NAMALWA (cell line): ENCODE results near the gene CDC26.
"Not testable (repeated sequence)": the region's sequence is repeated elsewhere in the genome, so short reads cannot be mapped to it uniquely, and the experiment has no call there.

Source experiments
- DNase-seq: peaks from one replicate; pipeline ENCODE4 v3.0.0-alpha.2; 2015; ENCODE audit warnings: low spot score

Gene CDC26

DNA sequence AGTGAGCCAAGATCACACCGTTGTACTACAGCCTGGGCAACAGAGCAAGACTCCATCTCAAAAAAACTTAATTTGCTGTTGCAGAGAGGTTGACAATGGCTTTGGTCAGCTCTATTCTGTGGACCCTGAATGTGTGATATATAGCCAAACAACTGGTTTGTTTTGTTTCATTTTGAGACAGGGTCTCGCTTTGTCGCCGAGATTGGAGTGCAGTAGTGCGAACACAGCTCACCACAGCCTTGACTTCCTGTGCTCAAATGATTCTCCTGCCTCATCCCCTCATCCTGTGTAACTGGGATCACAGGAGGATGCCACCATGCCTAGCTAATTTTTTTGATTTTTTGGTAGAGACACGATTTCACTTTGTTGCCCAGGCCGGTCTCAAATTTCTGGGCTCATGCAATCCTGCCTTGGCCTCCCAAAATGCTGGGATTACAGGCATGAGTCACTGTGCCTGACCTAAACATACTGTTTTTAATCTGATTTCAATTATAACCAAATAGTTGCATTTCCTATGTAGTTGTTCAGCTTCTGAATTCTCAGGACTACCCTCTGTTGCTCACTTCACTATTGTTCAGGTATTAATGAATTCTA is 18.0 kb upstream of the CDC26 start:
- DNase-seq: no peak

DNA sequence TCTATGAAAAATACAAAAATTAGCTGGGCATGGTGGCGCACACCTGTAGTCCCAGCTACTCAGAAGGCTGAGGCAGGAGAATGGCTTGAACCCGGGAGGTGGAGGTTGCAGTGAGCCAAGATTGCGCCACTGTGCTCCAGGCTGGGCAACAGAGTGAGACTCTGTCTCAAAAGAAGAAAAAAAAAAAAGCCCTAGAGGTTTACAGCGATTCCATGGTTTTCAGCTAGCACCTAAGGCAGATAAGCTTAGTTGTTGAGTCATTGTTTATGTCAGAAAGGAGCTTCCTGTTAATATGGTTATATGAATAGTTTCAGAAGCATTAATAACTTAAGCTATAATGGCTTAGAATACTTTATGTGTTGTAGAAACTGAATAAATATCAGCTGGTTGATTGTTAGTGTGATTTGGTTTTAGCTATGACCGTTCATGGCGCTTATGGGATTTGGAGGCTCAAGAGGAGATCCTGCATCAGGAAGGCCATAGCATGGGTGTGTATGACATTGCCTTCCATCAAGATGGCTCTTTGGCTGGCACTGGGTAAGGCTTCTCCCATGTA is 14.8 kb upstream of the CDC26 start:
- DNase-seq: no peak

DNA sequence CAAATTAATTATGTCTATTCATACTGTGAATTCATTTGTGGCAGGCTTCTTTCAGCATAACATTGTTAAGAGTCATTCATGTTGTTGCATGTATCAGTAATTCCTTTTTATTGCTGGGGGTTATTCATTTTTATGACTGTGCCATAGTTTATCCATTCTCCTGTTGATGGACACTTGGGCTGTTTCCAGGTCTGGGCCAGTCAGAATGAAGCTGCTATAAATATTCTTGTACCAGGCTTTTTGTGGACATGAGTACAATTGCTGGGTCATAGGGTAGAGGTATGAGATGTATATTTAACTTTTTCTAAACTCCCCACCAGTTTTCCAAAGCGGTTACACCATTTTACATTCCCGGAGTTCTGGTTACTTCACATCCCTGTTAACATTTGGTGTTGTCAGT is 13.7 kb upstream of the CDC26 start:
- no peak for DNase-seq

DNA sequence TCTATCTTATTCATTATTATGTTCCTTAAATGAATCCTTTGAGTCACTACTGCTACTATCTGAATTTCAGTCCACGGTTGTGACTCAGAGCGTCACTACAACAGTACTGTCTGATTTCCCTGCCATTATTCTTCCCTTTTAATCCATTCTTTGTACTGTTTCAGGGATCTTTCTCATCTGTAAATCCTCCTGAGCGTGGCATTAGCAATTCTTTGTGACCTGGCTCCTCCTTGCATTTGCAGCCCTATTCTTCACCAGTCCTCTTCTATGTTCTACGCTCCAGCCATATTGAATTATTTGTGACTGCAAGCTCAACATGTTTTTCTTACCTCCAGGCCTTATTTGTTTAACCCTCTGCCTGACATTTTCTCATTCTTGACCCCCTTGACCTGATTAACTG is 6.0 kb upstream of the CDC26 start:
- DNase-seq: no peak

DNA sequence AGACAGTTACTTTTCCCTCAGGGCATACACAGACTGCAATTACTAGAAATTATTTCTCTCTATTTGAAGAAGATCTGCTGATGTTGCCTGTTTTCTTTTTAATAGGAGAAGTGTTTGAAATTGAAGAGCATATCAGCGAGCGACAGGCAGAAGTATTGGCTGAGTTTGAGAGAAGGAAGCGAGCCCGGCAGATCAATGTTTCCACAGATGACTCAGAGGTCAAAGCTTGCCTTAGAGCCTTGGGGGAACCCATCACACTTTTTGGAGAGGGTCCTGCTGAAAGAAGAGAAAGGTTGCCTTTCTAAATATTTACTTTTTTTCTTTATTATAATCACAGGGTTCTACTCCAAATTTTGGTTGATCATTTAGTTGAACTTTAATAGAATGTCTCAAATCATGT is 3.5 kb upstream of the CDC26 start:
- DNase-seq: no peak

DNA sequence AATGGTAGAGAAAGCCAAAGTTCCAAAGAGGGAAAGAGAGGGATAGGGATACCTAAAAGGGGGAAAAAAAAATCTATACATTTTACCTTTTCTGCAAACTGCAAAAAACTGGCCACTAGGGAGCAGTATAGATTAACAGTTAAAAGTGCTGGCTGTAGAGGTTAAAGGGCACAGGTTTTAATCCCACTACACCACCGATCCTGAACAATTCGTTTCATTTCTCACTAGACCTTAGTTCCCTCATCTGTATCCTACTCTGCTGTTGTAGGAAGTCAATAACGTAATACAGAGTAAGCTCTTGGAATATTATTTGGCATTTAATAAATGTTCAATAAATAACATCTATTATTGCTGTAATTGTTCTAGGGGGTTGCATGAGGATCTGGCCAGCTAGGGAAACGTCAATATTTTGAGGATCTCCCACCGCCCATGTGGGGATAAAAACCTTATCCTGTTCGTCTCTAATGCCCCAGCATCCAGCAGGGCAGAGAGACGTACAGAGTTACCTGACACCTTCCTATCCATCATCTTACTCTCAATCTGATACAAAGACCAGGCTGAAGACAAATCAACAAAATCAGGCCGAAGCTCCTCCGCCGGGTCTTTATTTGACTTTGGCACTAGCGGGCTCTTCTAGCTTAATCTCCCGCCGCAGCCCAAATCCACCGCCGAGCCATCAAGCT is 757 bp downstream of the CDC26 start:
- peak; percentile 86 for DNase-seq

DNA sequence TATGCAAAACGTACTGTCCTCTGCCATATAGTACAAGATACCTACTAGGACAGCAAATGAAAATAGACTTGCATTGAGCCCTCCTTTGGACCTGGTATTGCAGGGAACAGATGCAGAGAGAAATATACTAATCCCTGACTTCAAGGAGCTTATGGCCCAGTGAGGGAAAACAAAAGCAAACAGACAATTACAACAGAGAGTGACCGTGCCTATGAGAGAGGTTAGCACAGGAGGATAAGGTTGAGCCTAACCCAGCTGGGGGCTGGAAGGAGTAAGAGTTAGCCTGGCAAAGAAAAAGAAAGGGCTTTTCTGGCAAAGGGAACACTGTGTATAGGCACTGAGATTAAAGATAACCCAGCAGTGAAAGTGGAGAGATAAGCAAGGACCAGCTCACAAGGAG is 5.5 kb downstream of the CDC26 start:
- no peak for DNase-seq

DNA sequence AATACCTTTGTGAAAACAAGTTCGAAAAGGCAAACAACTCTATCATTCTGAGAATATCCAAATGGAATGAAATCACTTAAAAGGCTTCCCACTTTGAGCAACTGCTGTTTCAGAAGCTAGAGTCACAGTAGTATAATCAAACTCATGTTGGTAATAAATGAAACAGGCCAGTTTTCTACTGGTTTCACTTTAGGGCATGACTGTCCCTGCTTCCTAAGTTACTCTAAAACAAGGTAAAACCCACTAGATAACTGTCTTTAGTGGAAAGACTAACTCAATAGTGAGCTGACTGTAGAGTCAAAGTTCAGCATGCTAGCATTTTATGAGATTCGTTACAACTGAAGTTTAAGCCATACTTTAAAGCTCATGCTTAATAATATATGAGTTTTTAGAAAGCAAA is 6.0 kb downstream of the CDC26 start:
- DNase-seq: no peak

DNA sequence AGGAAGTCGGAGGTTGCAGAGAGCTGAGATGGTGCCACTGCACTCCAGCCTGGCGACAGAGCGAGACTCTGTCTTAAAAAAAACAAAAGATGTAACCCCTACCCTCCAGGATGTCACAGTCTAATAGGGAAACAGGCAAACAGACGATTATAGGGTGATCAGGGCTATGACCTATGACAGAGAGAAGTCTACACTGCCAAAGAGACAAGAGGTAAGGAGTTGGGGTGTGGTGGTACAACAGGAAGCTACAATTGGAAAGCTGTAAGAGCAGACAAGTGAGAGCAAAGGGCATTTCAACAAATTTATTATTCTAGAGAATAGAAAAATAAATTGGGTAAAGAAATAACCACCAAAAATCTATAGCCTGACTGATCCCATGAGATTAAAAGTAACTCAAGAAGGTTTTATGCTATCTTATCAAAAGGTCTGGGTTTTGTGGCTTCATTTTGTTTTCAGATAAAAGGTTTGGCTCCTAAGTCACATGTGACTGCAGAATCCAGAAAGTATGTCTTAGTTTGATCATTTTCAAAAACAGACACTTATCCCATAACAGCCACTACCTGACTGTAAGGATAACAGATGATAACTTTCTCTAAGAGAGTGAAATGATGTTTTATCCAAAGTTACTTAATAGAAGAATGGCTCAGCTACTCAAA is 7.3 kb downstream of the CDC26 start:
- DNase-seq: no peak

DNA sequence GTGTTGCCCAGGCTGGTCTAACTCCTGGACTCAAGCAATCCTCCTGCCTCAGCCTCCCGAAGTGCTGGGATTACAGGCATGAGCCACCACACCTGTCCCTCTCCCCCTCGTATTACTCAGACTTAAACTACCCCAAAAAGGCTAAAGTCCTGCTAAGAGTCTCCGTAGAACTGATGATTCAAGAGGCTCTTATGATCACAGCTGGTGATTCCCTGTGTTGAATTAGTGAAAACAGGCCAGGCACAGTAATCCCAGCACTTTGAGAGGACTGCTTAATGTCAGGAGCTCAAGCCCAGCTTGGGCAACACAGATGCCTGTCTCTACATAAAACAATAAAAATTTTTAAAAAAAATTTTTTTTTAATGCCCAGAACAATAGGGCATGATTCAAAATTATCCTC is 9.2 kb downstream of the CDC26 start:
- no peak for DNase-seq

DNA sequence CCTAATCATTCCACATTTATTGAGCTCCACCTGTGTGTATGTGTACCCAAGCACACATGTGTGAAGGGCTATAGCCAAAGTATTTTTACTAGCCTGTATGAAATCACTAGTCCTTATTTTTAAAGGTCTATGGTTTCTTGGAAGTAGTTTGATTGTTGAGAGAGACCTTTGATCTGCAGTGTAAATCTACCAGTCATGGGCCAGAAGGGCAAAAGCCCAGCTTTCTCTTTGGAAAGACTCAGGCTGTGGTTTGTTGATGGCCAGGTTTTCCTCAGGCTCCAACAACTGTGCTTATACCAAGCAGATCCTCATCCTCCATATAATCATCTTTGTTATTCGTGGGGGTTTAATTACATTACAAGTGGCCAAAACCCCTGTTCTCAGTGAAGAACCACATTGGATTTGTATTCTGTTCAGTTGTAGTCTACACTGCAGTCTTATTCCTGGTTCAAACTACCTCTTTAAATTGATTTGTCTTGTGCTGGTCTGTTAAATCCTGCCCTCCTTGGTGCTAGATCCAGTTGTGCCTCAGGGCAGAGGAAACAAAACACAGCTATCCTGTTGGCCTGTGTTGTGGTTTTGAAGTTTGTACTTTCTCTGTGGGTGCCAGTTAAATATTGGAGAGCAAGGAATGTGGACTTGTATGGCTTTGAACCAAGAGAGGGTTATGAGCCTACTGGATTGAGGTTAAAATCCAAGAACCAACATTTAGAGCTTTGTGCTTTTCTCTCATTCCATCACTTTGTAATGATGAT is 13.3 kb downstream of the CDC26 start:
- no peak for DNase-seq

DNA sequence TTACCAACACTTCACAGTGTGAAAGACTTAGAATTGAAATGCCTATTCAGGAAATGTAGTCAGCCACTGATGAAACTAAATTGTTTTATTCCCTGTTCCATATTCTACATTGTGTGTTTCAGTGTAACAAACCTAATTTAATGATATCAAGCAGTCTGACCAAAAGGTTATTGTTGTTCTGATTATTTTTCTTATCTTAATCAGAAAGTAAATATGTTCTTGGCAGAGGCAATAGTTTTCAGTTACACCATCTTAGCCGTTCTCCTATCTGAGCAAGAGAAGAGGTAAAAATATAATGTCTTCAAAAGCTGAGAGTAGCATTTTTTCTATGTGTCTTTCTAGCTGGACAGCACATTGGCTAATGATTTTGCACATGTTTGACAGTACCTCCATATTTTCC is 17.1 kb downstream of the CDC26 start:
- DNase-seq: no peak

DNA sequence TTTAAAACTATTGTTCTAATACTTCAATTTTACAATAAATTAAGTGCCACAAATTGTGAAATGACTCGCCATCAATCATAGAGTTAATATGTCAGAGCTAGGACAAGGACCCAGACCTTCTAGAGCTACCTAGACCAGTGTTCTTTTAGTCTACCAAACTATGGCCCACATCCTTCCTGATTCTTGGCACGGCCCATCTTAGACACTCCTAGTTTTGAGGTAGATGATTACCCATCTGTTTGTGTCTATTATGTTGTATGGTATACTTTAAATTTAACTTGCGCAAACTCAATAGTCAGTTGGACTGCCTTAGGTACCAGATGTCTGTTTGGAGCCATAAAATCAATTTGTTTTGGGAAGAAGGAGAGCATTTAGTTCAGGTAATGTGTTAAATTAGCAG is 17.5 kb downstream of the CDC26 start:
- no peak for DNase-seq

DNA sequence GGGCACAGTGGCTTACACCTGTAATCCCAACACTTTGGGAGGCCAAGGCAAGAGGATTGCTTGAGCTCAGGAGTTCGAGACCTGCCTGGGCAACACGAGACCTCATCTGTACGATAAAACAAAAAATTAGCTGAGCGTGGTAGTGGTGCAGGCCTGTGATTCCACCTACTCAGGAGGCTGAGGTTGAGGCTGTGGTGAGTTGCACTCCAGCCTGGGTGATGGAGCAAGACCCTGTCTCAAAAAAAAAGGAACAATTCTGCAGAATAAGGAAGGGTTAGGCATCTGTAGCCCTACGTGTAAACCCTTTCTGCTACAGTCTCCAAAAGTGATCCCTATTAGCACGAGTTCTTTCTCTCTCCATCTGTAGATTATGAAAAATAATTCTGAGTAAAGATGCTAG is 19.9 kb downstream of the CDC26 start:
- no peak for DNase-seq

DNA sequence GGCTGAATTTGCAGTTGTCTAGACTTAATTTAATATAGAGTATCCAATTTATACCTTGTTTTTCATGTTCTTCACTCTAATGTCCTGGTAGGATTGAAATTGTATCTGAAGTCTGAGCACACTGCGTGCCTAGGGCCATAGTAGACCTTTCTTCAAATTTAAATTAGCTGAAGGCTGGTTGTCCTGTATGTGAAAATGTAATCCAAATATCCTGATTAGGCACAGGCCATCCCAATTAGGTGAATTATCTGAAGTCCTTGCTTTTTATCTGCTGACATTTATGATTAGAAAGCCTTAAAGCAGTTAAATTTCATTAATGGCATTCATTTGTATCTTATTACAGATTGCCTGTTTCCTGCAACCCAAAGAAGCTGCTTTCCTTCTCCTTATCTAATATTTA is 20.4 kb downstream of the CDC26 start:
- no peak for DNase-seq

DNA sequence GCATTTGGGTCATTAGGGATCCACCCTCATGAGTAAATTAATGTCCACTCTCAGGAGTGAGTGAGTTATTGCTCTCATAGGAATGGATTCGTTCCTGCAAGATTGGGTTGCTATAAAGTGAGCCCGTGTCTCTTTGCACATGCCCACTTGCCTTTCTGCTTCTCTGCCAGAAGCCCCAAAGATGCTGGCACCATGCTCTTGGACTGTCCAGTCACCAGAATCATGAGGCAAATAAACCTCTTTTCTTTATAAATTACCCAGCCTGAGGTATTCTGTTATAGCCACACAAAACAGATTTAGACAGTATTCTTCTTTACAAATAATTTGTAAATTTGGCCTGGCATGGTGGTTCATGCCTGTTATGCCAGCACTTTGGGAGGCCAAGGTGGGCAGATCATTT is 24.6 kb downstream of the CDC26 start:
- DNase-seq: no peak

DNA sequence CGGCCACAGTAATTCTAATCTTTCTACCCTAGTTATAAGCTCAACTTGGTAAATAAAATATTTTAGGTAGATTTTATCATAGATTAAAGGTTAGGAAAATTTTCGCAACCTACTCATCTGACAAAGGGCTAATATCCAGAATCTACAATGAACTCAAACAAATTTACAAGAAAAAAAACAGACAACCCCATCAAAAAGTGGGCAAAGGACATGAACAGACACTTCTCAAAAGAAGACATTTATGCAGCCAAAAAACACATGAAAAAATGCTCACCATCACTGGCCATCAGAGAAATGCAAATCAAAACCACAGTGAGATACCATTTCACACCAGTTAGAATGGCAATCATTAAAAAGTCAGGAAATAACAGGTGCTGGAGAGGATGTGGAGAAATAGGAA is 25.7 kb downstream of the CDC26 start:
- DNase-seq: not testable (repeated sequence)

DNA sequence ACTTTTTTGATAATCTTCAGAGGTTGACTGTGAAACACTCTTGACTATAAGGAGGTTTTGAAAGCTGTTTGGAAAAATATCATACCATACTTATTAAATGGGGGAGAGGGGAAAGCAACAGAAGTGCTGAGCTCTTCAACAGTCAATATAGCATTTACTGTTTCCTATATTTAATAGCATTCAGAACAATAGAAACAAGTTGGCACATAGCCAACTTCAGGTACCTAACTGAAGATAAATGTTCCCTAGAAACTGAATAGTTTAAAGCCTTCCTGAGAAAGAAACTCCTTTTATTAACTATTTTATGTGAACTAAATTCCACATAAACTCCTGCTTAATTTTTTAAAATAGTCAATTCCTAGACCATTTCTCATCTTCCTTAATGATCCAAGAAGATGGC is 27.7 kb downstream of the CDC26 start:
- no peak for DNase-seq

DNA sequence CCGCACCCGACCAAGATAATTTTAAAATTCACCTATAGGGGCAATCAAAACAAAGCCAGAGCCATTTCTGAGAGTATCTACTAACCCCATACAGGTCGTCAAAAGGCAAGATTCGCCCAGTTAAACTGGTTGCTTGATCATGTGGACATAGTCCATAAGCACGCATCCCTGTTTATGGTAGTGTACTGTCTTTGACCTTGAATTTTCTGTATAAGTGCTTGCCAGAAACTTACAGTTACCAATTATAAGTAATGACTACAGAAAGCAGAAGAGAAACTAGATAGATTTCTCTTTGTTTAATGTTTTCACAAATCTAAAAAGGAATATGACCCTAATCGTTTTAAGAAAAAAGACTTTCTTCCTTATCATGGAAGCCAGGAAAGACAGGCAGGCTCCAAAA is 28.4 kb downstream of the CDC26 start:
- DNase-seq: no peak

DNA sequence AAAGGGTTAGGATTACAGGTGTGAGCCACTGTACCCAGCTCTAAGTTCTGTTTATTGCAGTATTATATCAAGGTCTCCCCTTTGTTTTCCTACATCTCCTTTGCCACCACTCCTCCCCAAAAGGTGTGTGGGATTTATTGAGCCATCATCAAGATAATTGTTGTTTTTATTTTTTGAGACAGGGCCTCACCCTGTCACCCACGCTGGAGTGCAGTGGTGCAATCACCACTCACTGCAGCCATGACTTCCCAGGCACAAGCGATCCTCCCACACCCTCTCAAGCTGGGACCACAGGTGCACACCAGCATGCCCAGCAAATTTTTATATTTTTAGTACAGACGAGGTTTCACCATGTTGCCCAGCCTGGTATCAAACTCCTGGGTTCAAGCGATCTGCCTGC is 29.5 kb downstream of the CDC26 start:
- no peak for DNase-seq

DNA sequence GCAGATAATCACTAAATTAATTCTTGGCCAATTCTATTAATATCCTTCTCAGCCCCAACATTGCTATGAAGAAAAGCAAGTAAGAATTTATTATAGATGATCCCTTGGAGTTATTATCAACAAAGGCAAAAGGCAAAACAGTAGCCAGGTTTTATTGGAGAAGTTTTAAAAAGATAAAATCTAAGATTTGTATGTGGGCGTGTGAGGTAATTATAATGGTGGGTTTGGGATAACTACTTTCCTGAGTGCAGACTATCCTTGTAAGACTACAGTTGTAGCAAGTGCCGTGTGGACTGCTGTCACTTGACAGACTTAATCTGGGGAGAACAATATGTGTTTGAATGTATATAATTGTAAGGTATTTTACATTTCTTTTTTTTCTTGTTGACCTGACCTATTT is 30.8 kb downstream of the CDC26 start:
- no peak for DNase-seq

DNA sequence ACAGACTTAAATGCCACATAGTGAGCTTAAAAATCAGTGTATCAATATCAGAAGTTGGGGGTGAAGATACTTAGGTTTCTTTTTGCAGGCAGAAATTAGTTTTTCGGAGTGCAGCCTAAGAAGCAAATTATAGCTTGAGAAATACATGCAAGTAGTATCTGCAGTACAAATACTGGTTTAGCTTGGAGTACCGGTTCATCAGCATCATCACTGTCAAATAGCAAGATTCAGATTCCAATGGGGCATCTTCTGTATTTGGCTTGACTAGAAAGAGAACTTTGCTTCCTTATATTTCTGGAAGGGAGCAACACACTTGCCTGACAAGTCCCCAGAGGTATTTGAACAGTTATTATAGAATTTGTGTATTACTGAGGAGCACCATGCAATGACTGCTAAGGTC is 34.2 kb downstream of the CDC26 start:
- no peak for DNase-seq

DNA sequence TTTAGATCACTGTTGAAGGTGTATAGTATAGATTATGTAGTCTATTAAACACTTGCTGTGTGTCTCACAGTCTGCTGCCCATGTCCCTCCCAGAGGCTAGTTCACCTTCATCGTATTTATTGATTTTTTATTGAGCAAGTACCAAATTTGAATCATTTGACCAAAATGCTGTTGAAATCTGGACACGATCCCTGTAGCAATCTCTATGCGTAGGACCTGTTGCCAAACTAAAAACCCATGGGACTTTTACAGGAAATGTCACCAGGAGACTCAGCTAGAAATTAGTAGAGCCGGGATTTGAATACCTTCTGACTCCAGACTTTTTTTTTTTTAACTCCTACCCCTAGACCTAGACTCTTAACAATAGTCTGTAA is 36.5 kb downstream of the CDC26 start:
- no peak for DNase-seq
